Stromal cell of bone marrow (primary cell): ENCODE results near the gene KCNK7.
A peak's percentile ranks its signal among the peaks of the same experiment; 100 is the strongest.

Source experiments
- DNase-seq: peaks from one replicate; pipeline ENCODE4 v3.0.0-alpha.2; 2012; ENCODE audit warnings: low read depth

Gene KCNK7

GRCh38 chr11:65625628-65626342 is 30.2 kb upstream of the KCNK7 start:
- no peak for DNase-seq

GRCh38 chr11:65624931-65625627 is 29.5 kb upstream of the KCNK7 start:
- no peak for DNase-seq

GRCh38 chr11:65623852-65624616 is 28.4 kb upstream of the KCNK7 start:
- no peak for DNase-seq

GRCh38 chr11:65623177-65623576 is 27.6 kb upstream of the KCNK7 start:
- DNase-seq, result no peak

GRCh38 chr11:65622011-65622410 is 26.4 kb upstream of the KCNK7 start:
- no peak for DNase-seq

GRCh38 chr11:65621460-65621859 is 25.9 kb upstream of the KCNK7 start:
- DNase-seq, result no peak

- DNase-seq, result no peak
Measured at GRCh38 chr11:65620666-65621065, 25.1 kb upstream of the KCNK7 start.

GRCh38 chr11:65619281-65619928 is 23.8 kb upstream of the KCNK7 start:
- DNase-seq, result no peak

GRCh38 chr11:65618763-65619162 is 23.2 kb upstream of the KCNK7 start:
- no peak for DNase-seq

- DNase-seq, result no peak
Measured at GRCh38 chr11:65617990-65618751, 22.6 kb upstream of the KCNK7 start.

GRCh38 chr11:65617136-65617850 is 21.7 kb upstream of the KCNK7 start:
- no peak for DNase-seq

- no peak for DNase-seq
Measured at GRCh38 chr11:65616575-65617001, 21.0 kb upstream of the KCNK7 start.

GRCh38 chr11:65615950-65616574 is 20.5 kb upstream of the KCNK7 start:
- no peak for DNase-seq

- peak; percentile 100 for DNase-seq
Measured at GRCh38 chr11:65615229-65615949, 19.8 kb upstream of the KCNK7 start, which contains the start of gene PCNX3. TSS of gene PCNX3 (plus strand) at chr11:65615776. CDS start at chr11:65616312, 536 bp downstream.

GRCh38 chr11:65613091-65613928 is 17.7 kb upstream of the KCNK7 start:
- DNase-seq, result no peak

- DNase-seq, result no peak
Measured at GRCh38 chr11:65612691-65613090, 17.1 kb upstream of the KCNK7 start.

GRCh38 chr11:65611758-65612603 is 16.4 kb upstream of the KCNK7 start:
- DNase-seq, result no peak
